Stimulated activated naive CD8-positive, alpha-beta T cell treated with anti-CD3 and anti-CD28 coated beads, Interleukin-15, Interleukin-2, amounts not matched to agents 100 U/mL and 50 U/mL, for 24 hours (primary cell): Measurements from ENCODE around the gene LRRC1.

Source experiments
- ATAC-seq: fragments of 150-1000 bp; cut with Tn5 transposase; one replicate; pipeline ENCODE4 v1.10.0; 2021
- DNase-seq: peaks from one replicate; pipeline ENCODE4 v3.0.0; 2021

LRRC1 gene

GRCh38 chr6:53815381-53816119 lies 20.7 kb downstream of the LRRC1 start:
- no peak for ATAC-seq

GRCh38 chr6:53818858-53819609 lies 24.2 kb downstream of the LRRC1 start:
- peak; percentile 65 for ATAC-seq
- DNase-seq = no peak

More at GRCh38 chr6:53815381-53816119, 20.7 kb downstream of the LRRC1 start:
- no peak for DNase-seq

GRCh38 chr6:53822401-53823125 lies 27.8 kb downstream of the LRRC1 start:
- DNase-seq (no peak), ATAC-seq (no peak)

DNA sequence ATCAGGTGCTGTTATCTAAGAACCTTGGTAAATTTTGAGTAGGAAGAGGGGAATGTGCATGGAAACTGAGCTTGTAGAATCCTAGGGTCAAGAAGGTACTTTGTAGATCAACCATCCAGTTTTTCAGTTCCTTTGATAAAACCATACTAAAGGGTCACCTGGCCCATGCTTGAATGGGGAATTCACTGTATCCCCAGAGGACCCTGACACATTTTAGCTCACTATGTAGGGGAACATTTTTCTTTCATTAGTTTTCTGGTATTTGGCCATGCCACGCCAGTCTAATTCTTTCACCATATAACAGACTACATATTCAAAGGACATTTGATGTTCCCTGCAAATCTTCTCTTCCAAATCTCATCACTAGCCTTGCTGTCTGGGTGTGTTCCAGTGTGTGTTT lies 29.9 kb downstream of the LRRC1 start:
- no peak for ATAC-seq
- DNase-seq = no peak

DNA sequence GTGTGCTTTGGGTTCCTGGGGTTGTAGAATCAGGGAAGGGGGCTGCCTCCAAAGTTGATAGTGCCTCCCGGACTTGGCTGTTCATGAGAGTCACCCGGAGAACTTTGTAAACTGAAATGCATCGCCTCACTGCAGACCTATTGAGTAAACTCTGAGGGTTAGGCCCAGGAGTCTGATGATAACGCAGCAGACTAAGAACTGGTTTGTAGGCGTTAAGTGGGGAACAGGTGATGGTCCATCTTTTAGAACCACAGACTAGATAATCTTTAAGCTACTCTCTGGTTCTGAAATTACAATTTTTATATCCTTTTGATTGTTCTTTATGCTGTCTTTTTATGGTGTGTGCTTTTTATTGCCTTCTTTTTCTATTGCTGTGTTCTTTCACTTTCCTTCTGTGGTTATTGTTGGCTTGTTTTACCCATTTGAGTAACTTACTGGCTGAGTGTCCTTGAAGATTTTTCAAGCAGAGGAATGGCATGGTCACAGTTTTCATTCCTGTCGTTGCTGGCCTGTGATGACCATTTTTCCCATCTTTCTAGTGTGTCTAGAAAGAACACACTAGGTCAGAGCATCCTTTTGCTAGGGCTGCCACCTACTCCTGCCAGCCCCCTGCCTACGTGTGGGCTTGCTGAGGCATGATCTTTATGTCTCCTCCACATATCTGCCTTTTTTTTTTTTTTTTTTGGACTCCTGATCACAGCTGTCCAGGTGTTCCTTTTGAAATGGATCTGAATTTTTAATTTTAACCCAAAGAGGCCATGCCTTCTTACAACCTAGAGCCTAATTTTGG lies 30.9 kb downstream of the LRRC1 start:
- DNase-seq = no peak
- ATAC-seq = no peak

GRCh38 chr6:53827531-53827930 lies 32.7 kb downstream of the LRRC1 start:
- DNase-seq (no peak), ATAC-seq (no peak)

DNA sequence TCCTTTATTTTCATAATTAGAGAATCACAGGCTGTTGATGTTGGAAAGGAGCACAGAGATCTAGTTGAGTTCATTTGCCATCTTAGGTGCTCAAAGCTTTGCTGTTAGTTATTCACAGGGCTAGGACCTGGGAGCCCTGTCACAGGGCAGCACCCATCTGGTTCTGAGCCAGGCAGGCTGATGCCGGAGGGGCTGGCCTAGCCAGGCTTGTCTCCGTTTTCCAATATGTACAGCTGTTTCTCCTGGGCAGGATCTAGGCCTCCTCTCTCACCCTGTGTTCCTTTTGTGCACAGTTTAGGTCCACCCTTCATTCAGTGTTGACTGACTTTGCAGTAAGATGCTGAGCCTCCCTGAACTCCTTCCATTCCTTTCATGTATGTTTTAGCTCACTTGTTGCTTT lies 33.4 kb downstream of the LRRC1 start:
- DNase-seq (no peak), ATAC-seq (no peak)

- ATAC-seq = no peak
- DNase-seq = no peak
These were observed 34.3 kb downstream of the LRRC1 start for GRCh38 chr6:53828966-53829697.

- DNase-seq (no peak), ATAC-seq (no peak)
These were observed 35.0 kb downstream of the LRRC1 start for GRCh38 chr6:53829698-53830221.

GRCh38 chr6:53830366-53830765 lies 35.6 kb downstream of the LRRC1 start:
- no peak for DNase-seq

GRCh38 chr6:53831081-53831869 lies 36.5 kb downstream of the LRRC1 start:
- no peak for ATAC-seq
- DNase-seq = no peak

More at GRCh38 chr6:53830366-53830765, 35.6 kb downstream of the LRRC1 start:
- ATAC-seq = no peak

DNA sequence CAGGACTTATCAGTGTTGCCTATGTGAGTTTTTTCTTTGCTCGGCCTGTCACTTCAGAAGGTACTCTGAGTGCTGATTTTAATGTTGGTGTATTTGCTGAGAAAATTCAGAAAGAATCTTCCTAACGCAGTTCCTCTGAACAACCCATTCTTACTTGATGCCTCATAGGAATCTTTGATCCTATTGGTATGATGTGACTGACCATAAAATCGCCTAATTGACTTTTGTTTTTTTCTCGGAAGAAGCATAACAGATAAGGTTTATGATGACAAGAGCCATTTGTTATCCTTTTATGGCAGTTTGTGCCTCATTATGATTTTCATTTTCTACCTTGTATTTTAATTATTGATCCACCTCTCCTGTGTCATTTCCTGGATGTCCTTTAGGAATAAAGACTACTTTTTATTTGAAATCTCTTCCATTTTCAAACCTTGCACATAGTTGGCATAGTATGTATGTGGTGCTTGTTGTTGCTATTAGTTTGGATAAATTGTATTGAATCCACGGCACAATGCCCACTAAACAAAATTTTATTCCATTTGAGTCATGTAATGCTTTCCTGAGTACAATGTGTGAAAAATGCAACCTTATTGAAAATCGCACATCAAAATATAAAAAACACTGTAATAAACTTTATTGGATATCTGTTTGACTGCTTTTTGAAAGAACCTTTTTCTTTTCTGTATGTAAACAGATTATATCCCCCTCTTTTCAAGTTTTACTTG lies 37.3 kb downstream of the LRRC1 start:
- no peak for DNase-seq
- no peak for ATAC-seq

DNA sequence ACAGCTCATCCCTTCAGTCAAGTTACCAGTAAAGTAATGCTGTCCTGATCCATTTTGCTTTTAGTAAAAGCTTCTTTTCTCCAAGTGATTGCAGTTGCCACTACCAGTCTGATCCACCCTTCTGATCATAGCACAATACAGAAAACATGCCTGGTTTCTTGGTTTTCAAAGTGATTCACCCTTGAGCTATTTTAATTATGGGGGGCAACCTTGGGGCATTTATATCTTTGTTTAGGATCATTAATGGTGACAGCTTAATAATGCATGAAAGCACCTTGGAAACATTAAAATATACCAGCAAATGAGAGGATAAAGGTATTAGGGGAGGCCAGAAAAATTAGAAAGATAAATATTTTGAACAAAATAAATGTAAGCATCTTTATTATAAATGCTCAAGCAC lies 38.4 kb downstream of the LRRC1 start:
- ATAC-seq = no peak
- no peak for DNase-seq

DNA sequence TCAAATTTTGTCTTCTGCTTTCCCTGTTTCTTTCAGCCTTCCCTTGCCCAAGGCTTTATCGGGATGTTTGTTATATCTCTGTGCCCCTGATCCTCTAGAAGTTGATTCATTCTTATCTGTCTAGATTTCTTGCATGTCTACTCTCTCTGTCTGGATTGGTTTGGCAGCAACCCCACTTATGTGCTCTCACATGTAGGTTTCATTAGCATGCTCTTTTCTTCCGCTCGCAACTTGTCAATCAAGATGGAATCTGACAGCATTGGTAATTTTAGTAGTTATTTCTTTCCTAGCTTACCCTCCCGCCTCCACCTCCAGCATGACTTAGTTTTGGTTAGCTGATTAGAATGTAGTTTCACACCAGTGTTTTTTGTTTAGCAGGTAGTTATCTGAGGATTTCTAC lies 39.3 kb downstream of the LRRC1 start:
- ATAC-seq (no peak), DNase-seq (no peak)

DNA sequence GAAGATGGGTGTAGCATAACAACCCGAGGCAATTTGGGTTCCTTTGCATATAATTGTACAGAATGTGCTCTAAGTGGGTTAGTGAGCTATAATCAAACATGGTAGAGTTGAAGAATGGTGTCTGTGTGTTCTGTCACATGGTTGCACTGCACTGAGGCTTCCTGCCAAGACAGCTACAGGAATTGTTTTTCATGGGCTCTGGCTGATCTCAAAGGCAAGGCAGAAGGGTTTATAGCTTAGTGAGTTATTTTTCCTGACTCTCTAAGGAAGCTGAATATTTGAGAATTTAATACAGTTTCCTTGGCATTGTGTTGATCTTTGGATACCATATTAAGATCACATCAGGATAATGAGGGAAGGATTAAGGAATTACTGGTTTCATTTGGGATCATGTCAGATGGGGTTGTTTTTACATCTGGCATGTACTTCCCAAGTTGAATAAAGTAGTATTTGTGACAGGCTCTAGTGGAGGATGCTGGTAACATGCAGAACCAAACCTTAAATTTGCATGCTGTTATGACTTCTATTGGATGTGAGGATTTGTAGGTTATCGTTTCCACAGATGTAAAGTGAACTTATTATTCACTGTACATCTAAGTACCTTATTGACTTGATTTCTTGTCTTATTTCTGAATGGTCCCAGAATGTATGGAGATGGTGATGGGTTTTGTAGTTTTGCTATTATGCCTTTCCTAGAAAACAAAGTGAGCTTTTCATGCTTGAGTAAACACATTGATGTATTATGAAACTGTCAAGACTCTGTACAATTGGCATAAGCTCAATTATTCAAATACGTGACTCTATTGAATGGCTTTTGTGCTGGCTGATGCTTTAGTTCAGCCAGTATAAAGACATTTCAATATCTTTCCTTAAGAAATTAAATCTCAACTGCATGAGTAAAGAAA lies 43.3 kb downstream of the LRRC1 start:
- no peak for ATAC-seq

DNA sequence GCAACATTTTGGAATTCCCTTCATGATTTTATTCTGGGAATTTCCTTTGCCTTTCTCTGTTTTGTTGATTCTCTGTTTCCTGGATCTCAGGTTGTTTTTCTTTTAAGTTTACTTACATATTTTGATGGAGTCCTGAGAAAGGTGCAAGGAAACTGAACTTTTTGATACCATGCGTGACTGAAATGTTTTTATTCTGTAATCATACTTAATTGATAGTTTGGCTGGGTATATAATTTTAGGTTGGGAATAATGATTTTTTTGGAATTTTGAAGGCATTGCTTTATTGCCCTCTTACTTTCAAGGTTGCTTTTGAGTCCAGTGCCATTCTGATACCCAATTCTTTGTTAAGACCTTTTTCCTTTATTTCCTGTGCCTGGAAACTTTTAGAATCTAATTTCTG lies 45.2 kb downstream of the LRRC1 start:
- ATAC-seq (no peak), DNase-seq (no peak)

More for the DNA sequence above, 43.3 kb downstream of the LRRC1 start:
- DNase-seq = no peak

DNA sequence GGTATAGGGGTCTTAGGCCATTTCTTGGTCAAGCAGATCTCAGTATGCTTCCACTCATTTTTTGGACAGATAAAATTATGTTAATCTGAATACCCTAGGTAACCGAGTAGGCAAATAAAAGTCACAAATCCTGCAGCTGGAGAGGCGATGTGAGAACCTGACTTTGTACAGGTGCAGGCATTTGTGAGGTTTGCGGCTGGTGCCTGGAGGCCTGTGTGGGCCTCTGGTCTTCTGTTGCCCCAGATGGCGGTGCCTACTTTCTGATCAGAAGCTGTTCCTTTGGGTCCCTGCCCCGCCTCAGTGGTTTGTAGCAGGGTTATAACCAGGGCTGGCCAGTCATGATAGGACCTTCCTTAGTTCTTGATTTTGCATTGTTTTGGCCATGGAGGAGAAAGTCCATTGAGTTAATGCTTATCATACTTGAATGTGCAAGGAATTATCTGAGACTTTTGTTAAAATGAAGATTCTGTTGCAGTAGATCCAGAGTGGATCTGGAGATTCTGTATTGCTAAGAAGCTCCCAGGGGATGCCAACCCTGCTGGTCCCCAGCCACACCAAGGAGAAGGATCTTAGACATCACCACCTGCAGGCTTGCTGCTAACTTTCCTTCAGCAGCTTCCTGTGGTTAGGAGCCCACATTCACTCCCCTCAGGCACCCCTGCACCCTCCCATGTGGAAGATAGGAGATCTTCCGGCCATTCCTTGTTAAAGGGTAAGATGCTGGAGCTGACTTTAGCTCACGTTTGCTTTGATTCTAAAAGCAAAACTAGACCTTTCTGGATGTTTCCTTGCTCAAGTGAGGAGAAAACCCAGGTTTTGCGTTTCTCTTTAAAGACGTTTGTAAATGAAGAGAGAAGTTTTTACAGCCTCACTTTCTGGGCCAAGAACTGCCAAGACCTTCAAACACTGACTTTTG lies 50.7 kb downstream of the LRRC1 start:
- DNase-seq (no peak), ATAC-seq (no peak)

DNA sequence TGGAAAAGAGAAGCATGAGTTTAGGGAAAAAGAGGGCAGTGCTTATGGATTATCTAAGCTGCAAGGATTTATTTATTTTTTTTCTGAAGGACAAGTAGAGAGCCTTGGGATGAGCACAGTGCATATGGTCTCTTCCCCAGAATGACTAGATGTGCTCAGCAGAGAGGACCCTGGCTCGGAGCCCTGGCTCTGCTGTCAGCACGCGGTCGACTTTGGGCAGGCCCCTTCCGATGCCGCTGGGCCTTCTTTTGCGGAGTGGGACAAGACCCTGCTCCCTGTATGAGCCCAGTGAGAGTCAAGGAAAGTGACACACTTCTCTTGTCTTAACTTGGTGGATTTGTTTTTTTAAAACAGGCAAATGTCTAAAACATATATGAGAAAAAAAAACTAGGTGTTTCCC lies 51.4 kb downstream of the LRRC1 start:
- no peak for ATAC-seq
- DNase-seq = no peak
